HG03097 (cell line): ENCODE results near the gene ECE1.
"Not testable (repeated sequence)": the region's sequence is repeated elsewhere in the genome, so short reads cannot be mapped to it uniquely, and the experiment has no call there.

Experiments
- ATAC-seq: cut with Tn5 transposase; IDR thresholded peaks from one replicate; pipeline ENCODE4 v1.9.1; 2021; ENCODE audit not compliant: unreplicated experiment, low FRiP score

ECE1 gene

GRCh38 chr1:21293537-21294265 is 3.4 kb upstream of the ECE1 start:
- ATAC-seq = peak; percentile 23

GRCh38 chr1:21292984-21293536 is 2.8 kb upstream of the ECE1 start:
- ATAC-seq = peak; percentile 34

GRCh38 chr1:21292503-21292983 is 2.3 kb upstream of the ECE1 start:
- no peak for ATAC-seq

- no peak for ATAC-seq
These were observed 1.7 kb upstream of the ECE1 start for GRCh38 chr1:21291964-21292363.

GRCh38 chr1:21291184-21291583 is 921 bp upstream of the ECE1 start:
- ATAC-seq = no peak

GRCh38 chr1:21290546-21290944 is 282 bp upstream of the ECE1 start:
- no peak for ATAC-seq

GRCh38 chr1:21289127-21289526 is 1.1 kb downstream of the ECE1 start:
- no peak for ATAC-seq

GRCh38 chr1:21287905-21288514 is 2.3 kb downstream of the ECE1 start:
- no peak for ATAC-seq

GRCh38 chr1:21285386-21285785 is 4.9 kb downstream of the ECE1 start:
- not testable (repeated sequence) for ATAC-seq

- no peak for ATAC-seq
These were observed 5.2 kb downstream of the ECE1 start for GRCh38 chr1:21285055-21285372.

GRCh38 chr1:21284206-21285054 is 5.8 kb downstream of the ECE1 start:
- ATAC-seq = no peak

- no peak for ATAC-seq
These were observed 6.7 kb downstream of the ECE1 start for GRCh38 chr1:21283524-21283923.

- not testable (repeated sequence) for ATAC-seq
These were observed 8.2 kb downstream of the ECE1 start for GRCh38 chr1:21282020-21282419.

GRCh38 chr1:21280482-21280881 is 9.8 kb downstream of the ECE1 start:
- ATAC-seq = no peak

- ATAC-seq = no peak
These were observed 10.2 kb downstream of the ECE1 start for GRCh38 chr1:21280011-21280471.

GRCh38 chr1:21278860-21279845 is 11.1 kb downstream of the ECE1 start:
- ATAC-seq = no peak

GRCh38 chr1:21278208-21278859 is 11.9 kb downstream of the ECE1 start:
- no peak for ATAC-seq

- ATAC-seq = no peak
These were observed 13.1 kb downstream of the ECE1 start for GRCh38 chr1:21277180-21277579.

GRCh38 chr1:21272540-21272939 is 17.7 kb downstream of the ECE1 start:
- no peak for ATAC-seq
